Germinal center (tissue), 1 donor: ENCODE results near the gene IFNG.
A peak's percentile ranks its signal among the peaks of the same experiment; 100 is the strongest.
"Not testable (repeated sequence)": the region's sequence is repeated elsewhere in the genome, so short reads cannot be mapped to it uniquely, and the experiment has no call there.

Source experiments
- DNase-seq: peaks from one replicate; pipeline ENCODE4 v3.0.0; 2012; ENCODE audit warnings: mixed read lengths, low spot score

IFNG gene

GRCh38 chr12:68159681-68160304, at the start of gene IFNG:
Gene IFNG, minus strand, starts transcription at chr12:68159740. Its CDS starts 125 bp downstream, at chr12:68159615.
- DNase-seq, result no peak

GRCh38 chr12:68209048-68209728, 49.6 kb upstream of the IFNG start:
- DNase-seq, result not testable (repeated sequence)

GRCh38 chr12:68207276-68207675, 47.7 kb upstream of the IFNG start:
- no peak for DNase-seq

GRCh38 chr12:68206446-68206845, 46.9 kb upstream of the IFNG start:
- DNase-seq, result no peak

- DNase-seq, result no peak
These were observed 43.9 kb upstream of the IFNG start for GRCh38 chr12:68203460-68203875.

GRCh38 chr12:68200854-68201253, 41.3 kb upstream of the IFNG start:
- DNase-seq, result no peak

GRCh38 chr12:68199127-68199526, 39.6 kb upstream of the IFNG start:
- DNase-seq, result no peak

GRCh38 chr12:68198507-68199086, 39.1 kb upstream of the IFNG start:
- no peak for DNase-seq

GRCh38 chr12:68190301-68190700, 30.8 kb upstream of the IFNG start:
- DNase-seq, result no peak

- DNase-seq, result no peak
These were observed 30.3 kb upstream of the IFNG start for GRCh38 chr12:68189821-68190242.

GRCh38 chr12:68185598-68185997, 26.1 kb upstream of the IFNG start:
- no peak for DNase-seq

- no peak for DNase-seq
These were observed 21.5 kb upstream of the IFNG start for GRCh38 chr12:68180792-68181744.

GRCh38 chr12:68178774-68179439, 19.4 kb upstream of the IFNG start:
- DNase-seq, result no peak

- no peak for DNase-seq
These were observed 18.6 kb upstream of the IFNG start for GRCh38 chr12:68178184-68178583.

GRCh38 chr12:68177562-68177961, 18.0 kb upstream of the IFNG start:
- DNase-seq, result no peak

- no peak for DNase-seq
These were observed 16.7 kb upstream of the IFNG start for GRCh38 chr12:68176257-68176656.

- peak; percentile 19 for DNase-seq
These were observed 16.1 kb upstream of the IFNG start for GRCh38 chr12:68175557-68176061.

GRCh38 chr12:68174761-68175160, 15.2 kb upstream of the IFNG start:
- DNase-seq, result not testable (repeated sequence)

GRCh38 chr12:68173792-68174191, 14.3 kb upstream of the IFNG start:
- no peak for DNase-seq

GRCh38 chr12:68170726-68171125, 11.2 kb upstream of the IFNG start:
- no peak for DNase-seq

GRCh38 chr12:68169213-68169889, 9.8 kb upstream of the IFNG start:
- no peak for DNase-seq
